ENCODE data around the gene CD79A. TPM values are rescaled to one million over a fixed set of nuclear protein-coding genes. Genes with fewer than 3 reads are reported as not detected.

CD79A gene
- total and polyA plus RNA-seq, 8 donors, result 1.5 to 18.7 (median 3.2) TPM; not detected in 3

GRCh38 chr19:41915021-41915775, 38.1 kb downstream of the CD79A start:
- Histone ChIP-seq H3K36me3 (no peaks in the 10 kb centered on the region), H3K4me1 (peaks cover 5 to 31% (median 23%) of the 10 kb centered on the region in 4 donors), H3K9me3 (no peaks in the 10 kb centered on the region), H3K4me3 (no peak overlapping the region), H3K27me3 (peaks cover 7 to 98% (median 77%) of the 10 kb centered on the region in 3 donors), H3K27ac (no peak overlapping the region)
- intact Hi-C loops (cut with DNase I; ENCODE audit: low total_unique reads), result no loop called here
- no peak for DNase-seq
- TF ChIP-seq, protein P1, sequence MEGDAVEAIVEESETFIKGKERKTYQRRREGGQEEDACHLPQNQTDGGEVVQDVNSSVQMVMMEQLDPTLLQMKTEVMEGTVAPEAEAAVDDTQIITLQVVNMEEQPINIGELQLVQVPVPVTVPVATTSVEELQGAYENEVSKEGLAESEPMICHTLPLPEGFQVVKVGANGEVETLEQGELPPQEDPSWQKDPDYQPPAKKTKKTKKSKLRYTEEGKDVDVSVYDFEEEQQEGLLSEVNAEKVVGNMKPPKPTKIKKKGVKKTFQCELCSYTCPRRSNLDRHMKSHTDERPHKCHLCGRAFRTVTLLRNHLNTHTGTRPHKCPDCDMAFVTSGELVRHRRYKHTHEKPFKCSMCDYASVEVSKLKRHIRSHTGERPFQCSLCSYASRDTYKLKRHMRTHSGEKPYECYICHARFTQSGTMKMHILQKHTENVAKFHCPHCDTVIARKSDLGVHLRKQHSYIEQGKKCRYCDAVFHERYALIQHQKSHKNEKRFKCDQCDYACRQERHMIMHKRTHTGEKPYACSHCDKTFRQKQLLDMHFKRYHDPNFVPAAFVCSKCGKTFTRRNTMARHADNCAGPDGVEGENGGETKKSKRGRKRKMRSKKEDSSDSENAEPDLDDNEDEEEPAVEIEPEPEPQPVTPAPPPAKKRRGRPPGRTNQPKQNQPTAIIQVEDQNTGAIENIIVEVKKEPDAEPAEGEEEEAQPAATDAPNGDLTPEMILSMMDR (IDR thresholded peaks at IDR 0.05), result no peak
- TF ChIP-seq EP300 (IDR thresholded peaks at IDR 0.05) (no peak), POLR2AphosphoS5 (IDR thresholded peaks at IDR 0.05) (no peak), POLR2A (IDR thresholded peaks at IDR 0.05) (no peak)
- WGBS, 5 donors, result 5 to 6% (median 5%) methylated on average over 36 to 38 of the region's 38 CpGs

GRCh38 chr19:41915776-41916414, 38.8 kb downstream of the CD79A start:
- WGBS, 5 donors, result 15 to 39% (median 30%) methylated on average over 26 to 27 of the region's 27 CpGs
- peaks cover 7 to 98% (median 84%) of the 10 kb centered on the region in 3 donors for H3K27me3 ChIP-seq
- intact Hi-C loops (cut with DNase I; ENCODE audit: low total_unique reads), result no loop called here
- peaks cover 5 to 33% (median 25%) of the 10 kb centered on the region in 4 donors for H3K4me1 ChIP-seq
- TF ChIP-seq POLR2AphosphoS5 (IDR thresholded peaks at IDR 0.05) (no peak), EP300 (IDR thresholded peaks at IDR 0.05) (no peak), POLR2A (IDR thresholded peaks at IDR 0.05) (no peak)
- TF ChIP-seq, protein P1 (IDR thresholded peaks at IDR 0.05), result no peak
- no peaks in the 10 kb centered on the region for H3K9me3 ChIP-seq
- H3K4me3 ChIP-seq, result no peak overlapping the region
- H3K27ac ChIP-seq, result no peak overlapping the region
- DNase-seq, result no peak
- no peaks in the 10 kb centered on the region for H3K36me3 ChIP-seq

- WGBS, 5 donors, result 34 to 50% (median 40%) methylated on average over 3 to 12 of the region's 12 CpGs
- Histone ChIP-seq H3K27ac (no peak overlapping the region), H3K9me3 (no peaks in the 10 kb centered on the region), H3K4me3 (no peak overlapping the region), H3K4me1 (peaks cover 5 to 27% (median 24%) of the 10 kb centered on the region in 4 donors), H3K36me3 (no peaks in the 10 kb centered on the region), H3K27me3 (peaks cover 18 to 98% (median 84%) of the 10 kb centered on the region in 3 donors)
- TF ChIP-seq EP300 (IDR thresholded peaks at IDR 0.05) (no peak), POLR2A (IDR thresholded peaks at IDR 0.05) (no peak), POLR2AphosphoS5 (IDR thresholded peaks at IDR 0.05) (no peak)
- TF ChIP-seq, protein P1 (IDR thresholded peaks at IDR 0.05), result no peak
- intact Hi-C loops (cut with DNase I; ENCODE audit: low total_unique reads), result no loop called here
- DNase-seq, result no peak
Measured at GRCh38 chr19:41917676-41918075, 40.6 kb downstream of the CD79A start.

DNA sequence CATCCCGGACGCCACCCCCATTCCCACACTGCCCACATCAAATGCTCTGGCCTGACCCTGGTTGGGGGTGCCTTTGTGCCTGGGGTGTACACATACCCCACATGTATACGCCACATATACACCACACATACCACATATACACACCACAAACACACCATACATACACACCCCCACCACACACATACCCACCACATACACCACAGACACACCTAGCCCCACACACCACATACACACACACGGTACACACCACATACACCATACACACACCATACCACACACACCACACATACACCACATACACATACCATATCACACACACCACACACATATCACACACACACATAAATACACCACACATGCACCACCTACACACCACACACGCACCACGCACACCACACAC, 41.0 kb downstream of the CD79A start:
- Histone ChIP-seq H3K36me3 (no peaks in the 10 kb centered on the region), H3K4me3 (no peak overlapping the region), H3K9me3 (no peaks in the 10 kb centered on the region), H3K27ac (no peak overlapping the region), H3K27me3 (peaks cover 18 to 98% (median 84%) of the 10 kb centered on the region in 3 donors), H3K4me1 (peaks cover 3 to 23% (median 20%) of the 10 kb centered on the region in 4 donors)
- intact Hi-C loops (cut with DNase I; ENCODE audit: low total_unique reads), result no loop called here
- WGBS, 5 donors, result 71 to 91% (median 79%) methylated on average over 4 to 6 of the region's 6 CpGs
- DNase-seq, result no peak
- TF ChIP-seq POLR2A (IDR thresholded peaks at IDR 0.05) (no peak), EP300 (IDR thresholded peaks at IDR 0.05) (no peak), POLR2AphosphoS5 (IDR thresholded peaks at IDR 0.05) (no peak)
- TF ChIP-seq, protein P1 (IDR thresholded peaks at IDR 0.05), result no peak
